Neural progenitor cell (in vitro differentiated cells): ENCODE results near the gene REG4.

Source experiments
- CTCF ChIP-seq: fragments of 200-600 bp; sonication (generic); IDR thresholded peaks from 2 replicates; pipeline ENCODE4 v1.5.1; 2017; ENCODE audit warnings: antibody characterized with exemption, mild to moderate bottlenecking
- EZH2 ChIP-seq: fragments of 200-600 bp; sonication (generic); IDR thresholded peaks from 2 replicates; pipeline ENCODE4 v1.6.1; 2017; ENCODE audit warnings: antibody characterized with exemption, mild to moderate bottlenecking, moderate library complexity
- EZH2phosphoT487 ChIP-seq: fragments of 200-600 bp; sonication (generic); IDR thresholded peaks from 2 replicates; pipeline ENCODE4 v1.6.1; 2017; ENCODE audit warnings: antibody characterized with exemption

GRCh38 chr1:119791377-119791776 lies 19.9 kb downstream of the REG4 start:
- TF ChIP-seq CTCF, result no peak
- TF ChIP-seq EZH2, result no peak
- no peak for TF ChIP-seq EZH2phosphoT487
